Articular chondrocyte of knee joint (primary cell): ENCODE measurements around the gene CHCHD4. TPM values are rescaled to one million over a fixed set of nuclear protein-coding genes. Genes with fewer than 3 reads are reported as not detected.

Source experiments
- total RNA-seq: library from RNA; depleted of rRNA; stranded (reverse); fragments of >200 nt; gene quantifications from 2 replicates; pipeline ENCODE4 v1.2.3, GENCODE V29; 2012

Gene CHCHD4
- total RNA-seq = 10.7 and 11.4 TPM in 2 replicates

DNA sequence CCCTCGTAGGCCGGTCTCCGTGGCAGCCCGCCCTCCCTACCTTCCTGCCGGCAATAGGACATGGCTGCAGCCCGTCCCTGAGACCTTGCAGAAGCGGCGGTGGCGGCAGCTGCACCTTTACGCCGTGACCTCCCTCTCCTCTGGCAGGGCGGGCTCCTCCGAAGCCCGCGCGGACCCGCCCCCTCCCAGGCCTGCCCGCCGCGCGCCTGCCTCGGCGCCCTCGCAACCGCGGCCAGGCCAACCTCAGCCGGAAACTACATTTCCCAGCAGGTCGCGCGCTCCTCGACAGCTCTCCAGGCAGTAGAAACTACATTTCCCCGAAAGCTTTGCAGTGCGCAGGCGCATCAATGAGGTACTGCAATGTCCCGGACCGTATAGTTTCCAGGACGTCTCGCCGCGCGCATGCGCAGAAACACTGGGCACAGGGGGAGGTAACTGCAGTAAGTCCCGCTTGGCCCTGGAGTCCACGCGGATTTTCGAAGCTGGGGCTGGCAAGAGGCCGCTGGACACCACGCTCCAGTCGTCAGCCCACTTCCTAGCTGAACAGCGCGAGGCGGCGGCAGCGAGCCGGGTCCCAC, at the start of gene CHCHD4, which contains the start of gene TMEM43:
Gene CHCHD4 (minus strand): TSS at position 256 of the 578 bp plus-strand sequence. CDS start 194 bp downstream, at position 62.
Gene TMEM43 (plus strand): TSS at position 438 of the 578 bp plus-strand sequence. CDS start 142 bp downstream, outside the sequence.

Other genes starting within 250 kb of the CHCHD4 start
- gene WNT7A, start 244.8 kb downstream of the CHCHD4 start, total RNA-seq = not detected in 2 replicates
- gene TMEM43, start 182 bp upstream of the CHCHD4 start, total RNA-seq = 172 and 185 TPM in 2 replicates
- 37.8 and 45.0 TPM in 2 replicates for gene XPC, start 53.7 kb upstream of the CHCHD4 start, total RNA-seq
- gene LSM3, start 53.9 kb upstream of the CHCHD4 start, total RNA-seq = 10.8 and 11.6 TPM in 2 replicates